PC-9 (cell line): ENCODE data around the gene JCHAIN.

Source experiments
- EZH2 ChIP-seq: fragments of 200-600 bp; sonication (generic); IDR thresholded peaks from 2 replicates; pipeline ENCODE4 v1.8.0; 2017; ENCODE audit warnings: antibody characterized with exemption, low read depth
- TF ChIP-seq, protein P1 (sequence below): fragments of 200-600 bp; sonication (generic); conservative IDR thresholded peaks from 2 replicates; pipeline ENCODE4 v1.6.1; 2017; ENCODE audit warnings: mixed run types, antibody characterized with exemption, mild to moderate bottlenecking, moderate library complexity

DNA sequence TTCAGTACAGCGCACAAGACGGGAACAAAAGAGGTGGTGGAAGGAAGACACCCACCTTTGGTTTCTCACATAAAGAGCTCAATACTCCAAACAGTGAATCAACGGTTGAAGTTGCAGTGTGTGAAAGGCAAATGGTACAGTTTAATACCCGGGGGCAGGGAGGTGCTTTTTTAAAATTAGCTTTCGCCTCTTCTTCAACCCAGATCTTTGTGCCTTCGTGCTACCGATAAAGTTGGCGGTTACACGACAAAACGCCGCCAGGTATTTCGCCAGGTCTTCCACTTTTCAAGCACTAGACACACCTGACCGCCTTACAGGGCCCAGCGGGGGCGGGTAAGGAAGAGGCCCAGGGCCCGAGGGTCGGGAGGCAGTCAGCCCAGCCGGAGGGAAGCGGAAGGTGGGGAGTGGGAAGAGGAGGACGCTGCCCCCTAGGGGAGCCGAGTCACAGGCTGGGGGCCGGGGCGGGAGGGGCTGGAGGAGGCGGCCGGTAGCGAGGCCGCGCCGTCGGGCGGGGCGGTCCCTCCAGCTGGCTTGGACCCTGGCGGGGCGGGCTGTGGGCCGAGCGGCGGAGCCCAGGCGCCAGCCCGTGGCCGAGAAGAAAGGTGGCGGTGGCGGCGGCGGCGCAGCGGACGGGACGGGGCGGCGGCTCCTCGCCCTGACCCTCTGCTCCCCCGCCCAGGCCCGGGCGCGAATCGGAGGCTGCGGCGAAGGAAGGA, 38.1 kb upstream of the JCHAIN start:
- TF ChIP-seq, protein P1, sequence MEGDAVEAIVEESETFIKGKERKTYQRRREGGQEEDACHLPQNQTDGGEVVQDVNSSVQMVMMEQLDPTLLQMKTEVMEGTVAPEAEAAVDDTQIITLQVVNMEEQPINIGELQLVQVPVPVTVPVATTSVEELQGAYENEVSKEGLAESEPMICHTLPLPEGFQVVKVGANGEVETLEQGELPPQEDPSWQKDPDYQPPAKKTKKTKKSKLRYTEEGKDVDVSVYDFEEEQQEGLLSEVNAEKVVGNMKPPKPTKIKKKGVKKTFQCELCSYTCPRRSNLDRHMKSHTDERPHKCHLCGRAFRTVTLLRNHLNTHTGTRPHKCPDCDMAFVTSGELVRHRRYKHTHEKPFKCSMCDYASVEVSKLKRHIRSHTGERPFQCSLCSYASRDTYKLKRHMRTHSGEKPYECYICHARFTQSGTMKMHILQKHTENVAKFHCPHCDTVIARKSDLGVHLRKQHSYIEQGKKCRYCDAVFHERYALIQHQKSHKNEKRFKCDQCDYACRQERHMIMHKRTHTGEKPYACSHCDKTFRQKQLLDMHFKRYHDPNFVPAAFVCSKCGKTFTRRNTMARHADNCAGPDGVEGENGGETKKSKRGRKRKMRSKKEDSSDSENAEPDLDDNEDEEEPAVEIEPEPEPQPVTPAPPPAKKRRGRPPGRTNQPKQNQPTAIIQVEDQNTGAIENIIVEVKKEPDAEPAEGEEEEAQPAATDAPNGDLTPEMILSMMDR = peak; percentile 44; the same call in 1 of the 2 replicates
- no peak for TF ChIP-seq EZH2
